ENCODE results near the gene PAK4.

The PAK4 gene

GRCh38 chr19:39167461-39168257 is 42.1 kb downstream of the PAK4 start:
- DNase-seq, result no peak

GRCh38 chr19:39168258-39169142 is 42.9 kb downstream of the PAK4 start:
- no peak for DNase-seq

- DNase-seq, result no peak
Observed at GRCh38 chr19:39169143-39169810, 43.7 kb downstream of the PAK4 start.

- DNase-seq, result no peak
Observed at GRCh38 chr19:39170386-39171231, 45.0 kb downstream of the PAK4 start.

- no peak for DNase-seq
Observed at GRCh38 chr19:39171479-39172465, 46.2 kb downstream of the PAK4 start.

GRCh38 chr19:39172700-39173501 is 47.3 kb downstream of the PAK4 start:
- DNase-seq, result no peak

GRCh38 chr19:39173502-39173991 is 48.0 kb downstream of the PAK4 start:
- no peak for DNase-seq

- DNase-seq, result no peak
Observed at GRCh38 chr19:39174142-39174541, 48.6 kb downstream of the PAK4 start.

GRCh38 chr19:39174558-39175544 is 49.3 kb downstream of the PAK4 start:
- DNase-seq, result no peak

- DNase-seq, result no peak
Observed at GRCh38 chr19:39175564-39175963, 50.0 kb downstream of the PAK4 start.

- DNase-seq, result no peak
Observed at GRCh38 chr19:39177110-39177699, 51.6 kb downstream of the PAK4 start.

- no peak for DNase-seq
Observed at GRCh38 chr19:39177736-39178135, 52.1 kb downstream of the PAK4 start.

GRCh38 chr19:39178296-39179006 is 52.9 kb downstream of the PAK4 start:
- no peak for DNase-seq

- DNase-seq, result no peak
Observed at GRCh38 chr19:39179754-39180153, 54.2 kb downstream of the PAK4 start.

- no peak for DNase-seq
Observed at GRCh38 chr19:39180749-39181148, 55.2 kb downstream of the PAK4 start.

- no peak for DNase-seq
Observed at GRCh38 chr19:39181500-39182173, 56.1 kb downstream of the PAK4 start.

GRCh38 chr19:39182174-39182505 is 56.6 kb downstream of the PAK4 start:
- no peak for DNase-seq
